ENCODE data around the gene REEP1.

GRCh38 chr2:86332654-86333053 lies 4.8 kb downstream of the REEP1 start:
- no peak for TF ChIP-seq CTCF (IDR thresholded peaks at IDR 0.05 in 8 of 11, conservative IDR thresholded peaks at IDR 0.05 in 3 of 11)
- TF ChIP-seq POLR2A (IDR thresholded peaks at IDR 0.05), result no peak
